ENCODE results near the gene TNNI3K.

GRCh38 chr1:74280642-74281396 lies 45.6 kb downstream of the TNNI3K start:
- no peak for TF ChIP-seq ZNF274 (IDR thresholded peaks at IDR 0.05; ENCODE audit: low read depth, low read length)
- TF ChIP-seq YY1 (IDR thresholded peaks at IDR 0.05; ENCODE audit: insufficient read depth, insufficient read length), result no peak
- no peak for TF ChIP-seq SUZ12 (IDR thresholded peaks at IDR 0.05; ENCODE audit: extremely low read depth, insufficient read depth, insufficient read length)
